AML-193 (cell line): ENCODE measurements around the gene BEND4.
"Not testable (repeated sequence)": the region's sequence is repeated elsewhere in the genome, so short reads cannot be mapped to it uniquely, and the experiment has no call there.

Experiments used
- DNase-seq, 2 experiments: peaks; one replicate each; lab custom pipeline; 2025; lab: John Stamatoyannopoulos, UW

BEND4 gene

GRCh38 chr4:42152507-42153504, at the start of gene BEND4:
Gene BEND4, minus strand, starts transcription at chr4:42152655. Its CDS starts 512 bp downstream, at chr4:42152143.
- DNase-seq = no peak

DNA sequence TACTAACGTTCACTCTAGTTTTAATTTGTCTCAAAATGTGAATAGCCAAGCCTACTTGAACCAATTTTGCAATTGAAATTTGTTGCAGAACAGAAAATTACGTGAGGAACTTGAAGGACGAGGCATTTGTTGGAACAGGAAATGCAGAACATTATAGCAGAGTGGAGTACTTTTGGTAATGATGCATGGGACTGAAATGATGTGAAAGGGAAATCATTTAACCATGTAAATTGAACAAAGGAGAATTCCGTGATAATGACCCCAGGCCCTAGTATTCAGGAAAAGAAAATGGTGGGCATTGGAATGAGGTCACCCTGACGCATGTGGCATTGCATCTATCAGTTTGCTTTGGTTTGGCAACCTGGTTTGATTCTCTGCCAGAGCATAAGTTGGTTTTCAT, 44.9 kb upstream of the BEND4 start:
- no peak for DNase-seq

DNA sequence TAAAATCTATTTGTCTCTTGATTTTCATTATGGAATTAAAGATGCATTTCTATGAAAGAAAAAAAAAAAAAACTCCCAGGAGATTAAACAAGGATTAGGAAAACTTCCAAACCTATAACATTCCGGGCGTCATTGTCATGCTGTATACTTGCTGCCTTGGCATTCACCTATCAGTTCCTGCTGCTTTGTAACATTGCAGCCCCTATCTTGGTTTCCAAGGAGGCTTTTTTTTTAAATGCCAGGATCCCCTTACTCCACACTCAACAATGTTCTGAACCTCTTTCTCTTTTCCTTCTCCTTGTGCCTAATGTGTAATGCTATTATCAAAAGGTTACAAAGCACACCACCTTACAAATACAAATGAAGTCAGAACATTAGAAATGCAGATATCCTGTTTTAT, 20.5 kb upstream of the BEND4 start:
- DNase-seq = no peak

DNA sequence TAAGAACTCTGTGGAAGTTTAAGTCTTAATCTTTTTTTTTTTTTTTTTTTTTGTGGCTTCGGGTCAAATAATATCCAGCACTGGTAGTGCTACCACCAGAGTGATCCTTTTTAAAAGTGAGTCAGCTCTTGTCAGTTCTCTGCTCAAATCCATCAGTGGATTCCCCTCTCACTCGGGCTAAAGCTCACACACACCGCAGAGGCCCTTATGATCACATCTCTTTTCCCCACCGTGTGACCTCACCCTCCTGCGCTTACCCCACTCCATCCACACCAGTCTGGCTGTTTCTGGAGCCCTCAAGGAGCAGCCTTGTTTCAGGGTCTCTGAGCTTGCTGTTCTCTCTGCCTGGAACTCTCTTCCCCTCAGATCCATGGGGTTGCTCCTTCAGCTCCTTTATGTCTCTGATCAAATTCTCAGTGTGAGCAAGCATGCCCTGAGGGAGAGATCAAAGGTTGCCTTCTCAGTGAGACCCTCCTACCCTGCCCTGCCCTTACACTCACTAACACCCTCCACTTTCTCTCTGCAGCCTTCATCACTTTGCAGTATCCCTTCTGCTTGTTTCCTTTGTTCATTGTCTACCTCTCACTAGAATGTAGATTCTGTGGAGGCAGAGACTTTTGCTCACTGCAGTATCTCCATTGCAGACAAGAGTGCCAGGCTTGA, 19.8 kb upstream of the BEND4 start:
- DNase-seq = no peak

DNA sequence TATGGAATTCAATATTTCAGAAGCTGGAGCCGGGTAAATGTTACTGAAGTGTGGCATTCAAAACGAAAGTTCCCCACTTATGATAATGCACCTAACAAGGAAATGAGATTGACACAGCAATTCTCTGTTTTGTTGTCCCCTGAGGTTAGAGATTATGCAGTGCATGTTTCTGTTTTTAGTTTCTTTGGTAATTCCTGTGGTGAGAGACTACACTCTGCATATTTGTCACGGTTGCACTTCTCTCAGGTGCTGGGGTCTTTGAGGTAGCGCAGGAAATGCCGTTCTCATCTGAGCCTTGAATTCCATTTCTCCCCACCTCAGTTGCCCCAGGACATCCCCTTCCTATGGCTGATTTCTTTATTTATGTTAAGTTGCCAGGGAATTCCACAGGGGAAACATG, 15.3 kb upstream of the BEND4 start:
- DNase-seq = no peak

- not testable (repeated sequence) for DNase-seq
Measured at GRCh38 chr4:42166186-42166585, 13.7 kb upstream of the BEND4 start.

GRCh38 chr4:42159271-42160001, 7.0 kb upstream of the BEND4 start:
- no peak for DNase-seq

DNA sequence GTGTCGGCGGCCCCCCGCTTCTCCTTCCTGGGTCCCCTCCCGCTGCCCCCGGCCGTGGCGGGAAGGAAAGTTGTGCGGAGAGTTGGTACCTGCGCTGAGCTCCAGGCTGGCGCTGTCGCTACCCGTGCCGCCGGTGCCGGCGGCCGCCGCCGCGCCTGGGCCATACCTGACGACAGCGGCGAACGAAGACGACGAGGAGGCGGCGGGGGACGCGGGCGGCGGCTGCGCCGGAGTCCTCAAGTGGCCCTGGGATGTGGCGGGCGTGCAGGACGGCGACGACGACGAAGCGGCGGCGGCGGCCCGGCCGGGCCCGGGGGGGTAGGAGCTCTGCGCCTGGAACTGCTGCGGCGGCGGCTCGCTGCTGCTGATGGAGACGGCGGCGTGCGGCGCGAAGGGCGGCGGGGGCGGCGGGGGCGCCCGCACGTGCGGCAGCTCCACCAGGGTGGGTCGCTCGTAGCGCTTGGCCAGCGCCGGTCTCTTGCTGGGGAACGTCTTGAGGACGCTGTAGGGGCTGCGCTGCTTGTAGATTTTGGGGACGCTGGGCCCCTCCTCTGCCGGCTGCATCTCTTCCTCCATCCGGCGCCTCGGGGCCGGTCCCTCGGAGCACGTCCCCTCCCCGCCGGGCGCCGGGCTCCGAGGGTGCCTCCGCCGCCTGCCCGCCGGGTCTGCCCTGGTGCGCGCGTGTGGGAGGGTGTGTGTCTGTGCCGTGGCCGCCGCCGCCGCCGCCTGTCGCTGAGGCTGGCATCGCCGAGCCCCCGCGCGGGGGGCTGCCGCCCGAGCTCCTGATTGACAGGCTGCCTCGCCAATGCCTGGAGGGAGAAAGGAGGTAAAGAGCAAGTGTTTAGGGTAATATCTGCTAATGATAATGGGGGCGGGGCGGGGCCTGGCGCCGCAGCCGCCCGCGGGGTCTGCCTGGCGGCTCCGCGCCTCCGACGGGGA, 618 bp downstream of the BEND4 start:
- DNase-seq = no peak

DNA sequence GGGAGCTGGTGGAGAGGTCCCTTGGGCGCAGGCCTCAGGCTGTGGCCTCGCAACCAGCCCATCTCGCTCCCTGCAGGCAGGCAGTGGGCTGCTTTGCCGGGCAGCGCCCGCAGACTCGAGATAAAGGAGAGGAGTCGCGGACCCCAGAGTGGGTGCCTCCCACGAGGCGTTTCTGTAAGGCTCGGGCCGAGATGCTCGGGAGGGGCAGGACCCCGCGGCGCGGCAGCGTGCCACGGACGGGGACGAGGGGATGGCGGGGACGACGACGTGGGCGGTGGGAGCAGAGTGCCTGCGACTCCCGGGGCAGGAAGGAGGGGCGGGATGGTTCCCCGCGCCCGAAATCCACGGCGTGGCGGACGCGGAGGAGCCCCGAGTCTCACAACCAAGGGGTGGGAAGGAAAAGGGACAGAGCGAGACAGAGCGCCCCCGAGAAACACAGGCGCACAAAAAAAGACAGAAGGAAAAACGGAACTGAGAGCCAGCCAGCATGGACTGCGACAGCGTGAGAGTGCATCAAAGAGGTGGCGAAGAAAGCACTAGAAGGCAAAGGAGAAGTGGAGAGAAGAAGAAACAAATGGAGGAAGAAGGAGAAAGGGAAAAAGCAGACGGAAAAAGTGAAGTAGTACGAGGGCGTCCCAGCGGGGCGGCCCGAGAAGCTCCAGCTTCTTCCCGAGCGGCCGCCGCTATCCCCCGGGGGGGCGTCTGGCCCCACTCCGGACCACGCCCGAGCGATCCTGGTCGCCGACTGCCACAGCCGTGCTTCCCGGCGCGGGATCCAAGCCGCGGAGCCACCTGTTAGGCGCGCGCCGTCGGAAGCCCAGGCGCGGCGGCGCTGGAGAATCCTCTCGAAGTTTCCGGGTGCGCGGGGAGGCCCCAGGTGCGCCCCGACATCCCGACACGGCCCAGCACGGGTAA, 1.5 kb downstream of the BEND4 start:
- no peak for DNase-seq

DNA sequence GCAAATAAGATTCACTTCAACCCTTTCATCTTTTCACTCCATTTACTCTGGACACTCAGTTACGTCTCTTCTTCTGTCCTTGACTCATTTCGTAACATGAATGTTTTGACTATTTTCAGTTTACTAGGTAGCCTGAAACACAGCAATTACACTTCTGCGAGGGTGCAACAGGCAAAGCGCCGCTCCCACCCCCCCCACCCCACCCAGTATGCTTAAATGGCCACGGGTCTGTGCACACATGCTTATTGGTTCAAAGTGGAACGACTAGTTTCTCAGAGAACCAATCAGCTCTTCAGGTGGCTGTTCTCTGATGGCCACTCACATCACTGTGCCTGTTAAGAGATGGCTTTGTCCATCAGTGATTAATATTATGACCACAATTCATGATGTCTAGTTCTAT, 3.5 kb downstream of the BEND4 start:
- no peak for DNase-seq

- no peak for DNase-seq
Measured at GRCh38 chr4:42148425-42148824, 4.0 kb downstream of the BEND4 start.

- DNase-seq = no peak
Measured at GRCh38 chr4:42144028-42144427, 8.4 kb downstream of the BEND4 start.

GRCh38 chr4:42142591-42142990, 9.9 kb downstream of the BEND4 start:
- DNase-seq = no peak

- no peak for DNase-seq
Measured at GRCh38 chr4:42136371-42136770, 16.1 kb downstream of the BEND4 start.

DNA sequence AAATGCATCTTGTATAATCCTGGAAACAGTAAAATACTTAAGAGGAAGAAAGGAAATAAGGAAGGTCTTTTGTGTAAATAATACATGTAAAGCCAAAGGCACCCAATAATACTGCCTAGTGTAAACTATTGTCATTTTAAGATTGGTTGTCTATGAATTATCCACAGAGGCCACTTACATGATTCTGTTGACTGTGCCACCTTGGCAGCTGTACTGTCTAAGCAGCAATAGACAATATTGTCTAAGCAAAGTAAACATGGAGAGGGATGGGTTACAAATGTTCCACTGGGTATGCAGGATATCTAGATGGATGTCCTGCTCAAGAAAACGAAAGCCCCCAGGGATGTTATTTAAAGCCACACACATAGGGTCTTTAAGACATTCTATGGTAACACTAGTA, 19.4 kb downstream of the BEND4 start:
- DNase-seq = no peak

DNA sequence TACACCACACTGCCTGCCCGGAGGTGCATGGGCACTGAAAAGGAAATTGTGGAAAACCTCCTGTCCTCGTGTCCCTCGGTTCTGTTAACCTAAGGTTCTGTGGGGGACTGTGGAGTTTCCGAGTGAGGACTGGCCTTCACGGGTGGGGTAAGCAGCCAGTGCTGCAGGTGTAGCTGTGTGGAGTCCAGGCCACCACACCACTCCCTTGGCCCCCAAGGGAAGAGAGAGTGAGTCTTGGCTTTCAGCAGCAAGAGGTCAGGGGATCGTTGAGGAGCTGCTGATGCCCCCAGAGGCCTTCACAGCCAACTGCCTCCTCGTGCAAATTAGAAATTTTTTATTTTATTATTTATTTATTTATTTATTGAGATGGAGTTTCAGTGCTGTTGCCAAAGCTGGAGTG, 20.4 kb downstream of the BEND4 start:
- no peak for DNase-seq

- DNase-seq = no peak
Measured at GRCh38 chr4:42123071-42123644, 29.3 kb downstream of the BEND4 start.

- no peak for DNase-seq
Measured at GRCh38 chr4:42122237-42122636, 30.2 kb downstream of the BEND4 start.

GRCh38 chr4:42119886-42120285, 32.6 kb downstream of the BEND4 start:
- no peak for DNase-seq

DNA sequence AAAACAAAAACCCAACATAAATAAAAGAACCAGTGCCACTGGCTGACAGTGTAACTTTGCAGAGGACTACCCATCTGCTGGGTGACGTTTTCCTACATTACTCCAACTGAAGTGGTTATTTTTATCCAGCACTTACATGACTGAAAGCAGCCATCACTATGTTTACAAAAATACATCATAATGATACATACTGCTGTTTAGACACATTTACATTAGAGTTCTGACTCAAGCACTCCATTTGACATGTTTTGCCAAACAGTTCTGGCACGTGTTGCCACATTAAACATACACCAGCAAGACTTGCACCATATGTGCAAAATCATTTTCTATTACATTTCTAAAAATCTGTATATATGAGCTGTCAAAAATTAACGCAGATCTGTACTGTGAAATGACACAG, 39.6 kb downstream of the BEND4 start:
- no peak for DNase-seq
